ENCODE results near the gene LCE3B. TPM values are rescaled to one million over a fixed set of nuclear protein-coding genes. Genes with fewer than 3 reads are reported as not detected.

Gene LCE3B
- total RNA-seq, 4 donors from 2014 or later: not detected

GRCh38 chr1:152585586-152585985 is 28.0 kb upstream of the LCE3B start:
- TF ChIP-seq CTCF (IDR thresholded peaks at IDR 0.05; ENCODE audit: low read depth): no peak

GRCh38 chr1:152596986-152597385 is 16.6 kb upstream of the LCE3B start:
- TF ChIP-seq CTCF (IDR thresholded peaks at IDR 0.05; ENCODE audit: low read depth): no peak

GRCh38 chr1:152599934-152600333 is 13.7 kb upstream of the LCE3B start, which contains the start of gene LCE3C:
TSS of gene LCE3C (plus strand) at chr1:152600234. CDS start at chr1:152600732, 498 bp downstream.
- TF ChIP-seq CTCF (IDR thresholded peaks at IDR 0.05; ENCODE audit: low read depth): no peak

DNA sequence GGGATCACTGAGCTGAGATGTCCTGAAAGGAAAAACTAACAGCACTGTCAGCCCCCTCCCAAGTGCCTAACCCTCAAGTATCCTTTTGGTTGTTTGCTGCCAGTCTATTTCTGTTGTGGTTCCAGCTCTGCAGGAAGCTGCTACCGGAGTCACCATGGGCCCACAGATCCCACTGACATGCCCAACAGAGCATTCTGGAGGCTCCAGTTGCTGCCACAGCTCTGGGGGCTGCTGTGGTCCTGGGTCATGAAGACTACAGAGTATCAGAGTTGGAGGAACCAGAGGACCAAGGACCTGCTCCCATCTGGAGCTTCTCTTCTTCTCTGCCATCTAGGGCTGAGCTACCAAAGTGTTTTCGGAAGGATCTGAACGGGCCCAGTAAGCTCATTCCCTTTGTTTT is 8.4 kb downstream of the LCE3B start:
- no peak for TF ChIP-seq CTCF (IDR thresholded peaks at IDR 0.05; ENCODE audit: low read depth)

- no peak for TF ChIP-seq CTCF (IDR thresholded peaks at IDR 0.05; ENCODE audit: low read depth)
Measured at GRCh38 chr1:152622803-152623202, 9.2 kb downstream of the LCE3B start, which contains the start of gene LCE3A. TSS of gene LCE3A (minus strand) at chr1:152623103. CDS start at chr1:152623103, 0 bp downstream.

DNA sequence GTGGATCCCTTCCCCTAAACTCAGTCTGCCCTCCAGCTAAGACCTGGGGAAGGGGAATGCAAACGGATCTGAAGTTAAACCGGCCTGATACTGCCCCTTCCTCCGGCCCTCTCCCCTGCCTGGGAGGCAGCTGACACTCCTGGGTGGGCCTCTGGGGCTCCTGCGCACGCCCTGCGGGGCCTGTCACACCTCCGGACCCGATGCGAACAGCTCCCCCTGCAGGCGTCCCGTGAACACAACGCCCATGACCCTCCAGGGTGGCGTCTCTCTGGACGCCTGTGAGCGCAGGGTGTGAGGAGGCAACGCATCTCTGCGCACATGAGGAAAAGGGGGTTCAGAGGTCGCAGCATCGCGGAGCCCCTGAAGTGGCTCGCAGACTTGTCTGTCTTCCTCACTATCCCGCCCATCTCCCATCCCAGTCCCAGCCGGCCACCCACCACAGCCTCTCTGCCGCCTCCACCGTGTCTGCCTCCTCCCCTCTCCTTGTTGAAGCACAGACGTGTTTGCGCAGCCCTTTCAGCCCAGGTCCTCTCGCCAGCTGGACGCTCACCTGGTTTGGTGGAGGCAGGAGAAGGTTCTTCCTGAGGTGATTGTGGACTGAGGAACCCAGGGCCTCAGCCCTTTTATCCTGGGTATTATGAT is 9.7 kb downstream of the LCE3B start:
- TF ChIP-seq CTCF (IDR thresholded peaks at IDR 0.05; ENCODE audit: low read depth): no peak

GRCh38 chr1:152626744-152627143 is 13.1 kb downstream of the LCE3B start:
- TF ChIP-seq CTCF (IDR thresholded peaks at IDR 0.05; ENCODE audit: low read depth): no peak

All from subcutaneous adipose tissue (tissue), 4 donors.